NB4 (cell line): Measurements from ENCODE around the gene ECT2.

Source experiments
- TF ChIP-seq, protein P1 (sequence below): IDR thresholded peaks from one replicate; pipeline ENCODE4 v1.5.1; 2012; ENCODE audit warnings: low read depth, low read length
- TF ChIP-seq, protein P2 (sequence below): IDR thresholded peaks from 2 replicates; pipeline ENCODE4 v1.6.1; 2011; ENCODE audit warnings: low read depth, low read length

DNA sequence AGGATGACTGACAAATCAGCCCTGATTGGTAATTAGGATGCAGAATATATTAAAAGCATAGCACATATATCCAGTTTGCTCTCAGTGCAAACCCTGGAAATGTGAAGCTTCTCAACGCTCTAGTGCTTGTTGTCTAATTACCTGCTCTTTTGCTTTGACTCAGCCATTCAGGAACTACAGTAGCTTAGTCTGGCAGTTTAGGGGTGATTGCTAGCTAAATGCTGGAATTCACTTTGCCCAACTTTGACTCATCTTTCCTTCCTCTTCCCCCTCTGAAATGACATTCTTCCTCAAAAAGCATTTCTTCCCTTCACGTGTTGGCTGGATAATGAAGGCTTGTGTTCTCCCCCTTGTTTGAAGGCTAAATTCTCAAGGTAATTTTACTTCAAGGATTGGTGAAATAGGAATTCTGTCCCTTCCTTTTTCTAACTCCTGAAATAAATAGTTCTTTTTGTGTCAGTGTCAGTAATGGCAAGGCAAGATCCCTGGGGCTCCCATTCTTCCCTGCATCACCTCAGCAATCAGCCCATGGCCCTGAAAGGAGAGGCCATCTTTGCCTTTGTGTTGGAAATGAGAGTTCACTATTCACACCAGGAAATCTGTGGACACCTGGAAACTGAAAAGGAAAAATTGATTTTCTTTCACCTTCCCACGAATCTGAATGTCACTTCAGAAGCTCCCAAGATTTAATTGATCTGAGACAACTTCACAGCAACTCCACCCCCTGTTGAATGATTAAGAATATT is 103.6 kb downstream of the ECT2 start:
- TF ChIP-seq, protein P1, sequence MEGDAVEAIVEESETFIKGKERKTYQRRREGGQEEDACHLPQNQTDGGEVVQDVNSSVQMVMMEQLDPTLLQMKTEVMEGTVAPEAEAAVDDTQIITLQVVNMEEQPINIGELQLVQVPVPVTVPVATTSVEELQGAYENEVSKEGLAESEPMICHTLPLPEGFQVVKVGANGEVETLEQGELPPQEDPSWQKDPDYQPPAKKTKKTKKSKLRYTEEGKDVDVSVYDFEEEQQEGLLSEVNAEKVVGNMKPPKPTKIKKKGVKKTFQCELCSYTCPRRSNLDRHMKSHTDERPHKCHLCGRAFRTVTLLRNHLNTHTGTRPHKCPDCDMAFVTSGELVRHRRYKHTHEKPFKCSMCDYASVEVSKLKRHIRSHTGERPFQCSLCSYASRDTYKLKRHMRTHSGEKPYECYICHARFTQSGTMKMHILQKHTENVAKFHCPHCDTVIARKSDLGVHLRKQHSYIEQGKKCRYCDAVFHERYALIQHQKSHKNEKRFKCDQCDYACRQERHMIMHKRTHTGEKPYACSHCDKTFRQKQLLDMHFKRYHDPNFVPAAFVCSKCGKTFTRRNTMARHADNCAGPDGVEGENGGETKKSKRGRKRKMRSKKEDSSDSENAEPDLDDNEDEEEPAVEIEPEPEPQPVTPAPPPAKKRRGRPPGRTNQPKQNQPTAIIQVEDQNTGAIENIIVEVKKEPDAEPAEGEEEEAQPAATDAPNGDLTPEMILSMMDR = no peak
- TF ChIP-seq, protein P2, sequence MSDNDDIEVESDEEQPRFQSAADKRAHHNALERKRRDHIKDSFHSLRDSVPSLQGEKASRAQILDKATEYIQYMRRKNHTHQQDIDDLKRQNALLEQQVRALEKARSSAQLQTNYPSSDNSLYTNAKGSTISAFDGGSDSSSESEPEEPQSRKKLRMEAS = no peak
